Measurements from ENCODE around the gene ASTL.

ASTL gene

DNA sequence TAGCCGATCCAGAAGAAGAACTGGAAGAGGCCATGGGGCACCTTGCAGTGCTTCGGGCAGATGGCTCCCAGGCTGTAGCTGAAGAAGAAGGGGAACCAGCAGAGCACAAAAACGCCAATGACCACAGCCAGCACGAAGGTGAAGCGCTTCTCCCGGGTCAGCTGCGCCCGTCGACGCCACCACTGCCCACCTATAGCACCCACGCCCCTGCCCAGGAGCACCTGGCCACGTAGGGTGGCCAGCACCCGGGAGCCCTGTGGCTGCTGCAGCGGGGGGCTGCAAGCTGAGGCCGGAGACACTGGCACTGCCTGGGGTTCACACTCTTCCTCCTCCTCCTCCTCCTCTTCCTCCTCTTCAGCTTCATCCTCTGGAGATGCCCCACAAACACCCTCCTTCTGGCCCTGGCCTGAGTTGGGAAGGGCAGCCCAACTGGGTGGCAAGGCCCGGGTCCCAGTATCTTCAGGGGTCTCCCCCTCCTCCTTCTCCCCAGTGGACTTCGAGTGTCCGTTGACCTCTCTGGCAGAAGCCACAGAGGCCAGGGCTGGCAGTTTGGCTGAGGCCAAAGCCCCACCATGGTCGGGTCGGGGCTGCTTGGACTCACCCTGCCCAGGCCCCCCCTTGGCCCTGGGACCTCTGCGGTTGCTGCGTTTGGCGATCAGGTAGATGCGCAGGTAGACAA lies 23.3 kb downstream of the ASTL start:
- no peak overlapping the region for H3K4me3 ChIP-seq (ENCODE audit: insufficient read depth, low read length, poor library complexity, severe bottlenecking)
- no peaks in the 10 kb centered on the region for H3K79me2 ChIP-seq (ENCODE audit: insufficient read depth, low read length)
- no peak overlapping the region for H3K27ac ChIP-seq (ENCODE audit: low read depth, low read length)
- no peaks in the 10 kb centered on the region for H4K20me1 ChIP-seq (ENCODE audit: low read depth, low read length)
- H3K27me3 ChIP-seq (ENCODE audit: low read length) = no peaks in the 10 kb centered on the region
- H3F3A ChIP-seq (ENCODE audit: insufficient read depth) = no peaks in the 10 kb centered on the region
- no peak overlapping the region for H3K4me2 ChIP-seq (ENCODE audit: low read depth, low read length, poor library complexity, severe bottlenecking)
- H3K9me2 ChIP-seq (replicated peaks; ENCODE audit: insufficient read depth, low read length) = no peaks in the 10 kb centered on the region
- H2AFZ ChIP-seq (ENCODE audit: low read depth, low read length, severe bottlenecking) = no peak overlapping the region
- TF ChIP-seq EZH2phosphoT487 (conservative IDR thresholded peaks at IDR 0.05; ENCODE audit: low read length) = no peak
- TF ChIP-seq CTCF (IDR thresholded peaks at IDR 0.05; ENCODE audit: insufficient read depth, low read length, poor library complexity, severe bottlenecking) = no peak
- H3K36me3 ChIP-seq (ENCODE audit: low read length) = no peaks in the 10 kb centered on the region
- H3K9me3 ChIP-seq (ENCODE audit: insufficient read depth, low read length) = no peaks in the 10 kb centered on the region
- no peak overlapping the region for H3K9ac ChIP-seq (ENCODE audit: low read length)

- Histone ChIP-seq H2AFZ (ENCODE audit: low read depth, low read length, severe bottlenecking) (no peak overlapping the region), H3K79me2 (ENCODE audit: insufficient read depth, low read length) (no peaks in the 10 kb centered on the region), H3K36me3 (ENCODE audit: low read length) (no peaks in the 10 kb centered on the region), H3K9me2 (replicated peaks; ENCODE audit: insufficient read depth, low read length) (no peaks in the 10 kb centered on the region), H3K9me3 (ENCODE audit: insufficient read depth, low read length) (no peaks in the 10 kb centered on the region), H3K27me3 (ENCODE audit: low read length) (no peaks in the 10 kb centered on the region), H3K4me3 (ENCODE audit: insufficient read depth, low read length, poor library complexity, severe bottlenecking) (no peak overlapping the region), H3F3A (ENCODE audit: insufficient read depth) (no peaks in the 10 kb centered on the region), H3K27ac (ENCODE audit: low read depth, low read length) (no peak overlapping the region), H3K4me2 (ENCODE audit: low read depth, low read length, poor library complexity, severe bottlenecking) (no peak overlapping the region), H4K20me1 (ENCODE audit: low read depth, low read length) (no peaks in the 10 kb centered on the region), H3K9ac (ENCODE audit: low read length) (no peak overlapping the region)
- TF ChIP-seq CTCF (IDR thresholded peaks at IDR 0.05; ENCODE audit: insufficient read depth, low read length, poor library complexity, severe bottlenecking) (no peak), EZH2phosphoT487 (conservative IDR thresholded peaks at IDR 0.05; ENCODE audit: low read length) (no peak)
Observed at GRCh38 chr2:96114546-96114902, 23.8 kb downstream of the ASTL start.

- no peaks in the 10 kb centered on the region for H3K27me3 ChIP-seq (ENCODE audit: low read length)
- no peak overlapping the region for H3K27ac ChIP-seq (ENCODE audit: low read depth, low read length)
- no peaks in the 10 kb centered on the region for H3F3A ChIP-seq (ENCODE audit: insufficient read depth)
- H3K9me2 ChIP-seq (replicated peaks; ENCODE audit: insufficient read depth, low read length) = no peaks in the 10 kb centered on the region
- H3K79me2 ChIP-seq (ENCODE audit: insufficient read depth, low read length) = no peaks in the 10 kb centered on the region
- H3K9me3 ChIP-seq (ENCODE audit: insufficient read depth, low read length) = no peaks in the 10 kb centered on the region
- H3K36me3 ChIP-seq (ENCODE audit: low read length) = no peaks in the 10 kb centered on the region
- no peak overlapping the region for H3K4me3 ChIP-seq (ENCODE audit: insufficient read depth, low read length, poor library complexity, severe bottlenecking)
- H4K20me1 ChIP-seq (ENCODE audit: low read depth, low read length) = no peaks in the 10 kb centered on the region
- H3K4me2 ChIP-seq (ENCODE audit: low read depth, low read length, poor library complexity, severe bottlenecking) = no peak overlapping the region
- H2AFZ ChIP-seq (ENCODE audit: low read depth, low read length, severe bottlenecking) = no peak overlapping the region
- no peak overlapping the region for H3K9ac ChIP-seq (ENCODE audit: low read length)
- TF ChIP-seq CTCF (IDR thresholded peaks at IDR 0.05; ENCODE audit: insufficient read depth, low read length, poor library complexity, severe bottlenecking) (no peak), EZH2phosphoT487 (conservative IDR thresholded peaks at IDR 0.05; ENCODE audit: low read length) (no peak)
Observed at GRCh38 chr2:96113951-96114350, 24.4 kb downstream of the ASTL start.
